GM18867 (cell line): ENCODE measurements around the gene TMPRSS9.

ENCODE experiments used
- ATAC-seq: cut with Tn5 transposase; IDR thresholded peaks from one replicate; pipeline ENCODE4 v1.9.1; 2021; ENCODE audit warnings: mild to moderate bottlenecking, moderate library complexity; ENCODE audit not compliant: unreplicated experiment

The TMPRSS9 gene

GRCh38 chr19:2358548-2359173 is 1.4 kb upstream of the TMPRSS9 start:
- no peak for ATAC-seq

DNA sequence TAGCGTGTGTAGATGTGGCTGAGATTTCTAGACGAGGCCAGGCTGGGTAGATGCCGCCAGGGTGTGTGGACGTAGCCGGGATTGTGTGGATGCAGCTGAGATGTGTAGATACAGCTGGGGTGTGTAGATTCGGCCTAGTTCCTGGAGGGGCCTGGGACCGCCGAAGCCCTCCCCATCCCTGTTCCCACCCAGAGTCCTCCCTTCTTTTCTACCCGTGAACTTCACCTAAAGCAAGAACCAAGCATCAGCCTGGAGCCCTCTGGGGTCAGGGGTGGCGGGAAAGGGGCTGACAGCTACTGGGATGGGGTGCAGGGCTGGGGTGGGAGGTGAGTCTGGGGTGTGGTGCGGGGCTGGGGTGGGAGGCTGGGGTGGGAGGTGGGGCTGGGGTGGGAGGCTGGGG is 768 bp downstream of the TMPRSS9 start:
- ATAC-seq: no peak

DNA sequence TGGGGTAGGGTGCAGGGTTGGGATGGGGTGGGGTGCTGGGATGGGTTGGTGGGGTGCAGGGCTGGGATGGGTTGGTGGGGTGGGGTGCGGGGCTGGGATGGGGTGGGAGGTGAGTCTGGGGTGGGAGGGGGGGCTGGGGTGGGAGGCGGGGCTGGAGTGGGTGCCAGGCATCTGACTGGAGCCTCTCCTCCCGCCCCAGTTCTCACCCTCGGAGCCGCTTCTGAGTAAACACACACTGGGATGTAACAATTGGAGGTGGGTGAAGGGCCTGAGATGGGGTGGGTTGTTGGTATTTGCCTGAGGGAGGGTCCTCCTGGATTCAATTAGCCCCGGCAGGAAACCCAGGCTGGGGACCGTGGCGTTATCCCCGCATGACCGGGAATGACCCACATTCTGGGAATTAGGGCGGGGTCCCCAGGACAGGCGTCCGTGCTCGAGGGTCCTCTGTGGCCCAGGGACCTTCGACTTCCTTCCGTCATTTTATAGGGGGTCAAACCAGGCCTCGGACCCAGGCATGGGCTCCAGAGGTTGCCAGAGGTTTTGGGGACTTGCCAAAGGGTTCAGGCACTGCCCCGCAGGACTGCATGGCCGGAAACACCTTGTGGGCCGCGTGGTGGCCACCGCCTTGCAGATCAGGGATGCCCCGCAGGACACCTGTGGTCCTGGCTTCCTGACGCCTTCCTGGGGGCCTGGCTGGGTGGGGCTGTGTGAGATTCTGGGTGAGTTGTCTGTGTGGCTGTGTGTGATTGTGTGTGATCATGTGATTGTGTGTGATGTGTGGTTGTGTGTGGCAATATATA is 1.4 kb downstream of the TMPRSS9 start:
- ATAC-seq: no peak

- no peak for ATAC-seq
Measured at GRCh38 chr19:2362046-2362969, 2.2 kb downstream of the TMPRSS9 start.

GRCh38 chr19:2362970-2363300 is 2.9 kb downstream of the TMPRSS9 start:
- ATAC-seq: no peak

DNA sequence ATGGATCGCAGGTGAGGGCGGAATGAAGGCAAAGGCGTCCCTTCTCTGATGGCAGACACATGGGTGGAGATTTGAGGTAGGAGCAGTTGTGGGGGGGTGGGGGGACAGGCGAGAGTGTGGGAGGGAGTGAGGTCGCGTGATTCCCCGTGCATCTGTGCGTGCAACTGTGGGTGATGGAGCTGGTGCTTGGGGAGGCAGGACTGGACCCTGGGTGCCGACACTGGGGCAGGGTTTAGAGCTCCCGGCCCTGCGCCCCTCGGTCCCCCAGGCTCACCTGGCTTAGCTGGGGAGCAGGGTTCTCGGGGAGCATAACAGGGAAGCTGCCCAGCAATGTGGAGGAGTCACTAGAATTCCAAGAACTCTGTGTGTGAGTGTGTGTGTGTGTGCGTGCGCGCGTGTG is 3.4 kb downstream of the TMPRSS9 start:
- ATAC-seq: no peak

DNA sequence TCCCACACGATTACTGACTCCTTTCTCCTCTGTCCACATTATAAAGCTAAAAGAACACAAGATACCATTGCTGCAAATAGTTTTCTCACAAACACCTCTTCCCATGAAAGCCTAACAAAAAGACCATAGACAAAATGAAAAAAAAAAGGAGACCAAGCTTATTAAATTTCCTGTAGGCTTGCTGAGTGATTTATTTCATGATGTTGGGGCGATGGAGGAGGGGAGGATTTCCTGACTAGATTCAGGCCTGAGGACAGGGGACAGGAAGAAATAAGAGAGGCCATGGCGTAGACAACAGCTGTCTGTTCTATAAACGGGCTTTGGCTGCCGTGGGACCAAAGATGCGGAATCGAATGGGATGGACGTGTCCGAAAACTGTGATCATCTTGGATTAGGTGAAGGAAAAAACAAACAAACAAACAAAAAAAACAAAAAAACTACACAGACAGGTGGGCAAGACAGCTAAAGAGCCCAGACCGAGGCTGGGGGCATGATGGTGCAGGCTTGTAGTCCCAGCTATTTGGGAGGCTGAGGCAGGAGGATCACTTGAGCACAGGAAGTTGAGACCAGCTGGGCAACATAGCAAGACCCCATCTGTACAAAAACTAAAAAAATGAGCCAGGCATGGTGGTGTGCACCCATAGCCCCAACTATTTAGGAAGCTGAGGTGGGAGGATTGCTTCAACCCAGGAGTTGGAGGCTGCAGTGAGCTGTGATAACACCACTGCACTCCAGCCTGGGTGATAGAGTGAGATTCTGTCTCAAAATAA is 5.3 kb downstream of the TMPRSS9 start:
- no peak for ATAC-seq

GRCh38 chr19:2371656-2372055 is 11.6 kb downstream of the TMPRSS9 start:
- no peak for ATAC-seq

DNA sequence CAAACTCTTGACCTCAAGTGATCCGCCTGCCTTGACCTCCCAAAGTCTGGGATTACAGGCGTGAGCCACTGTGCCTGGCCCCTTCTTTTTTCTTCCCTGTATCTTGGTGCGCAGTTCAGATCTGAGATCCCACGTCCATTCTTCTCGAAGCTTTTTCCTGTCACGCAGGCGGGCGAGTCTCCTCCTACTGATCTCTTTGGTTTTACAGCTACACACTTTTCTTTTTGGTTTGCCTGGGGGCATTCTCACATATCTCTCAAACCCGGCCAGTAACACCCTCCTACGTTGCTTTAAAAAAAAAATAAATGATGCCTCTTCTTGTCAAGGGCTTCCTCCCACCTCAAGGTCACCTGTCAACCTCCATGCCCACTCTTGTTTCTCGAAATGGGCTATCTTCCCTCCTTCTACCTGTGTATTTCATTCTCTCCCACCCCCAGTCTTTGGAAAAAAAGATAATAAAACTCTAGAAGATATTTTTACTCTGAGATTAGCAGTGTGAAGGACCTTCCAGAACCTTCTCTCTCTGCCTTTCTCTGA is 12.1 kb downstream of the TMPRSS9 start:
- ATAC-seq: no peak

- ATAC-seq: no peak
Measured at GRCh38 chr19:2374808-2375207, 14.7 kb downstream of the TMPRSS9 start.

GRCh38 chr19:2375353-2376121 is 15.5 kb downstream of the TMPRSS9 start:
- no peak for ATAC-seq

GRCh38 chr19:2376784-2377519 is 16.9 kb downstream of the TMPRSS9 start:
- no peak for ATAC-seq

DNA sequence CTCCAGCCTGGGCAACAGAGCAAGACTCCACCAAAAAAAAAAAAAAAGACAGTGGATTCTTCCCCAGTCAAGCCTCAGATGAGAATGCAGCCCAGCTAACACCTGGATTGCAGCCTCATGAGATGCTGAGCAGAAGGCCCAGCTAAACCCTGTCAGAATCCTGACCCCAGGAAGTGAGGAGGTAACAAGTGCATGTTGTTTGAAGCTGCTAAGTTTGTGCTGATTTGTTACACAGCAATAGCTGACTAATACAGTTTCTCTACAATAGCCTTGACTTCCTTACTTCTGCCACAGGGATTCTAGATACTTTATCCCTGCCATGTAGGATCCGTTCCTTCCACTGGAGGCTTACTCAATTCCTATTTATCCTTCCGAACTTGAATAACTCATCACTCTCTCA is 20.5 kb downstream of the TMPRSS9 start:
- no peak for ATAC-seq

GRCh38 chr19:2381148-2381820 is 21.2 kb downstream of the TMPRSS9 start:
- ATAC-seq: no peak

GRCh38 chr19:2382530-2383222 is 22.6 kb downstream of the TMPRSS9 start:
- no peak for ATAC-seq

DNA sequence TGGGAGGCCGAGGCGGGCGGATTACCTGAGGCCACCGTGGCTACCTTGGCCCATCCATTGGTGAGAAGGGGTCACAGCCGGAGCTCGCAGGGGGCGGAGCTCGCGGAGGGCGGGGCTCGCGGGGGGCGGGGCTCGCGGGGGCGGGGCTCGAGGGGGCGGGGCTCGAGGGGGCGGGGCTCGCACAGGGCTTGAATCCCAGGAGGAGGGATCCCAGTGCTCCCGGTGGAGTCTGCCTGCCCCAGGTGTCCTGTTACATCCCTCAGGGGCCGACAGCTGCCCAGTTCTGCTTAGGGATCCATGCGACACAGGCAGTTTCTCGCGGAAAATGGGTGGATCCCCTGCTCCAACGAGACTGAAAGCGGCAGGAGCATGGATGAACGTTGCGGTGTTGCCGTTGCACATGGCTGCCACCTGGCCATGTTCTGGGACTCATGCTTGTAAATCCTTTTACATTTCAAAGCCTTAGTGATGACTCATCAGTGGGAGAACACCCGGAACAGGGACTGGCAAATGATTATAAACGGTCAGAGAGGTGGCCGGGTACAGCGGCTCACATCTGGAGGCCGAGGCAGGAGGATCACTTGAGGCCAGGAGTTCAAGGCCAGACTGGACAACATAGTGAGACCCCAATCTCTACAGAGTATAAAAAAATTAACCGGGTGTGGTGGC is 25.1 kb downstream of the TMPRSS9 start:
- no peak for ATAC-seq
